ENCODE data around the gene STARD3.

The STARD3 gene

DNA sequence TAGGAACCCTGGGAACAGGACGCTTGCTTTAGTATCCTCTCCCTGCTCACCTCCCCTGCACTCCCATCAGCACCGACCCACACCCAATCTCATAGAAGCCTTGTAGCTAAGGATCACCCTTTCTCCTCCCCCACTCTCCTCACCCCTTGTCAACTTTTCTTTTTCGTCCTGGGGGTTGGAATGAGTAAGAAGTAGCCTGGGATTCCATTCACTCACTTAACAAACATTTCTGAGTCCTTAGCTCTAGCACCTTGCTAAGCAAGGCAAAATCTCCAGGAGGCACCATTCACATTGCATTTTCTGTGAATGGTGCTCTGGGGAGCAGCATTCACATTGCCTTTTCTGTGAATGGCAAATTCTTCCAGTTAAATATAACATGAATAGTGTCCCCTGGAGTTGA lies 52.0 kb downstream of the STARD3 start:
- peak overlapping the region; percentile 86 for H3K27ac ChIP-seq
- TF ChIP-seq, protein P1, sequence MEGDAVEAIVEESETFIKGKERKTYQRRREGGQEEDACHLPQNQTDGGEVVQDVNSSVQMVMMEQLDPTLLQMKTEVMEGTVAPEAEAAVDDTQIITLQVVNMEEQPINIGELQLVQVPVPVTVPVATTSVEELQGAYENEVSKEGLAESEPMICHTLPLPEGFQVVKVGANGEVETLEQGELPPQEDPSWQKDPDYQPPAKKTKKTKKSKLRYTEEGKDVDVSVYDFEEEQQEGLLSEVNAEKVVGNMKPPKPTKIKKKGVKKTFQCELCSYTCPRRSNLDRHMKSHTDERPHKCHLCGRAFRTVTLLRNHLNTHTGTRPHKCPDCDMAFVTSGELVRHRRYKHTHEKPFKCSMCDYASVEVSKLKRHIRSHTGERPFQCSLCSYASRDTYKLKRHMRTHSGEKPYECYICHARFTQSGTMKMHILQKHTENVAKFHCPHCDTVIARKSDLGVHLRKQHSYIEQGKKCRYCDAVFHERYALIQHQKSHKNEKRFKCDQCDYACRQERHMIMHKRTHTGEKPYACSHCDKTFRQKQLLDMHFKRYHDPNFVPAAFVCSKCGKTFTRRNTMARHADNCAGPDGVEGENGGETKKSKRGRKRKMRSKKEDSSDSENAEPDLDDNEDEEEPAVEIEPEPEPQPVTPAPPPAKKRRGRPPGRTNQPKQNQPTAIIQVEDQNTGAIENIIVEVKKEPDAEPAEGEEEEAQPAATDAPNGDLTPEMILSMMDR (conservative IDR thresholded peaks at IDR 0.05), result no peak

DNA sequence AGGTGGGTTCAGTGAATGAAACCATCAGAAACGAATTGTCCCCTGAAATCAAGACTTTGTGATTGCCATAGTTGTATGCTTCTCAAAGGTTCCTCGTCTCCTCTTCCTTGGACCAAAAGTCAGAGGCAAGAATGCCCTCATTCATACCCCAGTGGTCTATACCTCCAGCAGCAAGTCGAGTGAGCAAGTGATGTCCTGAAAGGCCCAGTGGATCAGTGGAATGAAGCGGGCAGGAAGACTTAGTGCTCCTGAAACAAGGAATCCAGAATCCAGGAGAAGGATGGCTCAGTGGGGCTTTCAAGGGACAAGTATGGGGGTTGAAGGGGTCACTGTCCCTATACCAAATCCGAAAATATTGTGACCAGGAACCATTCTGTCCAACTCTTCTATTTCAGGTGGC lies 57.6 kb downstream of the STARD3 start:
- H3K27ac ChIP-seq, result no peak overlapping the region
- TF ChIP-seq, protein P1 (conservative IDR thresholded peaks at IDR 0.05), result no peak
- TF ChIP-seq ZFX (IDR thresholded peaks at IDR 0.05), result no peak

DNA sequence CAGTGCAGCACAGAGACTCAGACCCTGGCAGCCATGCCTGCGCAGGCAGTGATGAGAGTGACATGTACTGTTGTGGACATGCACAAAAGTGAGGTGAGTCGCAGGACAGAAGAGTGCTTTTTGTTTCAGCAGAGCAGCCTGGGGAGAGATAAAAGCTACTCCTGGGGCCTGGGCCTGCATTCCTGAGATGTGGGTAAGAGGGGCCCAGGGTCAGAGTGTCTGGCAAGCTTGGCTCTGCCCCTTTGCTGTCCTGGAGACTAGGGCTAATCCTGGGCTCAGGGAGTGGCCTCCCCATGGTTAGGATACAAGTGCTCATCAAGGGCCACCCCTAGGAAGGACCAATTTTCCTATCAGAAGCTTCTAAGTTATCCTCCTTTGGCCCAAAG lies 58.1 kb downstream of the STARD3 start:
- H3K27ac ChIP-seq, result no peak overlapping the region

DNA sequence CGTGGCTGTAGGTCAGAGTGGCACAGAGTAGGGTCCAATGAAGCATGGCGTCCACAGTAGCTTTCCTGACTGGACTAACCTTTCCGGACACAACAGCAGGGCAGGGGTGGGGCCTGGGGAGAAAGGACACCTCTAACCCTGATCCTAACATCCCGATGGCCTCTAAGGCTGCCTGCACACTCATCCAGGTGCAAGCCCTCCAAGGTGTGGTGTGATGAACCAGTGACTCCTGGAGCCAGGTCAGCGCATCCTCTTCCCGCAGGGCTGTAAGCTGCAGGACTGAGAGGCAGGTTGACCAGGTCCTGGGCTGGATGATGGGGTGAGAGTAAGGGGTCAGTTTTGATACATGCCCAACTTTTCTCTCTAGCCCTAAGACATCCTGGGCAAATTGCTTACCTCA lies 59.8 kb downstream of the STARD3 start:
- TF ChIP-seq, protein P1 (conservative IDR thresholded peaks at IDR 0.05), result no peak
- no peak for TF ChIP-seq ZFX (IDR thresholded peaks at IDR 0.05)
- no peak overlapping the region for H3K27ac ChIP-seq

More for the DNA sequence above, 58.1 kb downstream of the STARD3 start:
- no peak for TF ChIP-seq ZFX (IDR thresholded peaks at IDR 0.05)
- TF ChIP-seq, protein P1 (conservative IDR thresholded peaks at IDR 0.05), result no peak

DNA sequence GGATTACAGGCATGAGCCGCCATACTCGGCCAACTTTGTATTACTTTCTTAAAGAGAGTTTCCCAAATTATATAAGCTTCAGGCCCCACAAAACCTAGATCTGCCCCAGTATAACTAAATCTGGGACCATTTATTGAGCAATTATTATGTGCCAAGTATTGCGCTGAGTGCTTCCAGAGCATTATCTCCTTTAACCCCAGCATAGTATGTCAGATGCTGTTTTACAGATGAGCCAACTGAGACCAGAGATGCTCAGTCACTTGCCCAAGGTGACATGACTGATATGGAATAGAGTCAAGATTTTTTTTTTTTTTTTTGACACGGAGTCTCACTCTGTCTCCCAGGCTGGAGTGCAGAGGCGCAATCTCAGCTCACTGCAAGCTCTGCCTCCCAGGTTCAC lies 61.0 kb downstream of the STARD3 start:
- TF ChIP-seq ZFX (IDR thresholded peaks at IDR 0.05), result no peak
- TF ChIP-seq, protein P1 (conservative IDR thresholded peaks at IDR 0.05), result no peak
- H3K27ac ChIP-seq, result no peak overlapping the region

DNA sequence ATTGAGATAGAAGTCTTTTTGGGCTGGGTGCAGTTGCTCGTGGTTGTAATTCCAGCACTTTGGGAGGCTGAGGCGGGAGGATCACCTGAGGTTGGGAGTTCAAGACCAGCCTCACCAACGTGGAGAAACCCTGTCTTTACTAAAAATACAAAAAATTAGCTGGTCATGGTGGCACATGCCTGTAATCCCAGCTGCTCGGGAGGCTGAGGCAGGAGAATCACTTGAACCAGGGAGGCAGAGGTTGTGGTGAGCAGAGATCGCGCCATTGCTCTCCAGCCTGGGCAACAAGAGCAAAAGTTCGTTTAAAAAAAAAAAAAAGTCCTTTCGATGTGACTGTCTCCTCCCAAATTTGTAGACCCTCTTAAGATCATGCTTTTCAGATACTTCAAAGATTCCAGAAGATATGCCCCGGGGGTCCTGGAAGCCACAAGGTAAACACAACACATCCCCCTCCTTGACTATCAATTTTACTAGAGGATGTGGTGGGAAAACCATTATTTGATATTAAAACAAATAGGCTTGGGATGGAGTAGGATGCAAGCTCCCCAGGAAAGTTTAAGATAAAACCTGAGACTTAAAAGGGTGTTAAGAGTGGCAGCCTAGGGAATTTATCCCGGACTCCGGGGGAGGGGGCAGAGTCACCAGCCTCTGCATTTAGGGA lies 62.3 kb downstream of the STARD3 start:
- H3K27ac ChIP-seq, result peak overlapping the region; percentile 96

DNA sequence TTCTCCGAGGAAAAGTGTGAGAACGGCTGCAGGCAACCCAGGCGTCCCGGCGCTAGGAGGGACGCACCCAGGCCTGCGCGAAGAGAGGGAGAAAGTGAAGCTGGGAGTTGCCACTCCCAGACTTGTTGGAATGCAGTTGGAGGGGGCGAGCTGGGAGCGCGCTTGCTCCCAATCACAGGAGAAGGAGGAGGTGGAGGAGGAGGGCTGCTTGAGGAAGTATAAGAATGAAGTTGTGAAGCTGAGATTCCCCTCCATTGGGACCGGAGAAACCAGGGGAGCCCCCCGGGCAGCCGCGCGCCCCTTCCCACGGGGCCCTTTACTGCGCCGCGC lies 62.8 kb downstream of the STARD3 start, which contains the start of gene ERBB2:
Gene ERBB2, plus strand, starts transcription at position 247 of the 330 bp plus-strand sequence. CDS start 175 bp downstream, outside the sequence.
- TF ChIP-seq ZFX (IDR thresholded peaks at IDR 0.05), result no peak
- TF ChIP-seq, protein P1 (conservative IDR thresholded peaks at IDR 0.05), result no peak
- peak within 1 kb of the TSS; percentile 96 for H3K27ac ChIP-seq

Data from C4-2B (cell line).